HepG2 (cell line): ENCODE results near the gene DPH7.

Experiments used
- CEBPB ChIP-seq: IDR thresholded peaks from 2 replicates; pipeline ENCODE4 v1.6.1; 2011; ENCODE audit warnings: low read depth, low read length, improper control_type of control experiment, borderline replicate concordance
- EZH2 ChIP-seq: conservative IDR thresholded peaks from 2 replicates; pipeline ENCODE4 v1.6.1; 2012; ENCODE audit warnings: mild to moderate bottlenecking, low read depth, low read length, moderate library complexity
- POLR2A ChIP-seq, 2 experiments: IDR thresholded peaks; 2 replicates each; pipeline ENCODE4 v1.6.1; 2011; ENCODE audit warnings: low read depth in 2 of 2, low read length in 2 of 2, mild to moderate bottlenecking in 1 of 2, moderate library complexity in 1 of 2; ENCODE audit not compliant: insufficient read depth in 1 of 2
- RAD21 ChIP-seq: fragments of 450-650 bp; formaldehyde crosslinking; IDR thresholded peaks from 2 replicates; pipeline ENCODE4 v1.5.0; 2020; ENCODE audit warnings: mild to moderate bottlenecking
- RFX5 ChIP-seq: IDR thresholded peaks from 2 replicates; pipeline ENCODE4 v1.6.1; 2011; ENCODE audit warnings: low read depth, low read length, improper control_type of control experiment
- SNAPC5 ChIP-seq: sonication (generic); formaldehyde crosslinking; IDR thresholded peaks from 2 replicates; pipeline ENCODE4 v1.8.1; 2023; ENCODE audit warnings: mild to moderate bottlenecking, missing genetic modification reagents, borderline replicate concordance
- ZFP37 ChIP-seq: sonication (generic); formaldehyde crosslinking; IDR thresholded peaks from 2 replicates; pipeline ENCODE4 v1.4.0; 2020; ENCODE audit warnings: missing genetic modification reagents, borderline replicate concordance

- TF ChIP-seq CEBPB: no peak
- no peak for TF ChIP-seq RFX5
- TF ChIP-seq EZH2: no peak
- TF ChIP-seq RAD21 (CRISPR knock-in tag): no peak
- no peak for TF ChIP-seq ZFP37 (CRISPR knock-in tag)
- no peak for TF ChIP-seq POLR2A (IDR thresholded peaks at IDR 0.05; ENCODE audit: insufficient read depth in 1 of 2, low read depth in 2 of 2, low read length in 2 of 2)
- no peak for TF ChIP-seq SNAPC5 (CRISPR knock-in tag)
Observed at GRCh38 chr9:137603879-137604278, 25.2 kb upstream of the DPH7 start.
